Measurements from ENCODE around the gene PLXND1. TPM values are rescaled to one million over a fixed set of nuclear protein-coding genes. Genes with fewer than 3 reads are reported as not detected.

The PLXND1 gene
- total RNA-seq, 1 donor from 2014 or later, result 233 TPM

DNA sequence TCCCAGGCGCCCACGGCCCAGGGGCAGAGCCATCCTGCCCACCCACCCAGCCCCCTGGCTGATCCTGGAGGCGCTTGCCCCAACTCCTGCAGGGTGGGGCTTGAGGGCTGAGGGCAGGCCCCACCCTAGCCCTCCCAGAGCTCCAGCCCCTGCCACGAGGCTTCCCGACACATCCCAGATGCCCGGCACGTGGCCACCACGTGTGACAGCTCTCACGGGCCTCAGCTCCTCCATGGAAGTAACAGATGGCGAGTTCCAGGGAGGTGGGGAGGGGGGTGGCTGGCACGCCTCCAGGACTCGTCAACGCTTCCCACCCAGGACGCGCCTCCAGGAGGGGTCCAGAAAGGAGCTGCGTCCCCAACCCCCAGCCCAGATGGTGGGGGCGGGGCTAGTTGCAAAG, 29.1 kb downstream of the PLXND1 start:
- ATAC-seq, result peak in 1 of 2 donors; percentile 3
- intact Hi-C loops (cut with DNase I), result no loop called here
- Histone ChIP-seq H3K27me3 (ENCODE audit: low read depth) (no peaks in the 10 kb centered on the region), H3K27ac (peak overlapping the region; percentile 85), H3K9me3 (no peaks in the 10 kb centered on the region), H3K36me3 (peaks cover 92% of the 10 kb centered on the region), H3K4me3 (no peak overlapping the region), H3K4me1 (peaks cover 39% of the 10 kb centered on the region)
- TF ChIP-seq, protein P1, sequence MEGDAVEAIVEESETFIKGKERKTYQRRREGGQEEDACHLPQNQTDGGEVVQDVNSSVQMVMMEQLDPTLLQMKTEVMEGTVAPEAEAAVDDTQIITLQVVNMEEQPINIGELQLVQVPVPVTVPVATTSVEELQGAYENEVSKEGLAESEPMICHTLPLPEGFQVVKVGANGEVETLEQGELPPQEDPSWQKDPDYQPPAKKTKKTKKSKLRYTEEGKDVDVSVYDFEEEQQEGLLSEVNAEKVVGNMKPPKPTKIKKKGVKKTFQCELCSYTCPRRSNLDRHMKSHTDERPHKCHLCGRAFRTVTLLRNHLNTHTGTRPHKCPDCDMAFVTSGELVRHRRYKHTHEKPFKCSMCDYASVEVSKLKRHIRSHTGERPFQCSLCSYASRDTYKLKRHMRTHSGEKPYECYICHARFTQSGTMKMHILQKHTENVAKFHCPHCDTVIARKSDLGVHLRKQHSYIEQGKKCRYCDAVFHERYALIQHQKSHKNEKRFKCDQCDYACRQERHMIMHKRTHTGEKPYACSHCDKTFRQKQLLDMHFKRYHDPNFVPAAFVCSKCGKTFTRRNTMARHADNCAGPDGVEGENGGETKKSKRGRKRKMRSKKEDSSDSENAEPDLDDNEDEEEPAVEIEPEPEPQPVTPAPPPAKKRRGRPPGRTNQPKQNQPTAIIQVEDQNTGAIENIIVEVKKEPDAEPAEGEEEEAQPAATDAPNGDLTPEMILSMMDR (IDR thresholded peaks at IDR 0.05), result no peak
- DNase-seq, result no peak

DNA sequence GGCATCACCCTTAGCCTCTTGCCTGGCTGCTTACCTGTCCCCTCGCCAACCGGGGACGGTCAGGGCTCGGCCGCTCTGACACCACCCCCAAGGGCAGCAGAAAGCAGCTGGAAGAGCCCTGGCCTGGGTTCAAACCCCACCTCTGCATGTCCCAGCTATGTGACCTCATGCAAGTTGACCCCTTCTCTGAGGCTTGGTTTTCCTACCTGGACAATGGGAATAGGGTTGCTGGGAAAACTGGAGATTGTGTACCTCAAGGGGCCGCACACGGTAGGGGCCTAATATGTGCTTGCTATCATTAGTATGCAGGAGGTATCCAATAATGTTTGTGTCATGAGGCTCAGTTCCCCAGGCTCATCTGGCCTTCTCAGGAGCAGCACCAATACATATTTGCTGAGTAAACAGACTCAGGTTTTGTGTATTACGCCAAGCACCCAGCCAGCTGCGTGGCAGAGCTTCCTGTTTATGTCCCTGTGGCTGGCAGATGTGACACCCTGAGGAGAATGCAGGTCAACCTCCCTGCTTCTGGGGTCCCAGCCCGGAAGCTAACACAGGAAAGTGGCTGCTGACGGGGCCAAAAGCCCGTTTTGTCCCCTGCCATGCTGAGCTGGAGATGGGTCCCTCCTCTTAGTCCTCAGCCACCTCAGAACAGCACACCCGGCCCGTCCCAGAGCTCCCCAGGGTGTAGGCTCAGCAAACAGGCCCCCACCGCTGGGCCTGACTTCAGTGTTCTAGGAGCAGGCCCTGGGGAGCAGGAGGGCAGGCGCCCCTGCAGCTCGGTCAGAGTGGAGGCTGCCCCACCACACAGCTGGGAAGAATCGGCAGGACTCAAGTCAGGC, 29.7 kb downstream of the PLXND1 start:
- DNase-seq (peak; percentile 69), ATAC-seq (peak; percentile 43 to 55)
- intact Hi-C loops (cut with DNase I), result no loop called here
- Histone ChIP-seq H3K27ac (peak overlapping the region; percentile 85), H3K27me3 (ENCODE audit: low read depth) (no peaks in the 10 kb centered on the region), H3K36me3 (peaks cover 92% of the 10 kb centered on the region), H3K4me1 (peaks cover 39% of the 10 kb centered on the region), H3K9me3 (no peaks in the 10 kb centered on the region), H3K4me3 (no peak overlapping the region)
- TF ChIP-seq, protein P1 (IDR thresholded peaks at IDR 0.05), result no peak

DNA sequence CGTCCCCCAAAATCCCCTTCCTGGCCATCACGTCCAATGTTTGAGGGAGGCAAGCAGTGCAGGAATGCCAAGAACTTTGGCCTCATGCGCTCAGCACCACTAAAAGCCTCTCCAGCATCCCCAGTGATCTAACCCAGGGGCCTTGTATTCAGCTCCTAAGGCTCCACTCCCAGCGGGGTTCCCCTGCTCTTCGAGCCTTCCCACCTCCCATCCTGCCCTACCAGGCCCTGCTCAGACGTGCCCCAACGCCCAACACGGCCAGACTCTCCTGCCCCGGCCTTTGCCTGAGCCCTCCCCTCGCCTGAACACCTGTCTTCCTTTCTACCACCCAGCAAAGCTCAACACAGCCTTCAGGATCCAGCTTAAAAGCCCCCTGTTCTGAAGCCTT, 30.5 kb downstream of the PLXND1 start:
- Histone ChIP-seq H3K27ac (peak overlapping the region; percentile 85), H3K4me3 (no peak overlapping the region), H3K27me3 (ENCODE audit: low read depth) (no peaks in the 10 kb centered on the region), H3K36me3 (peaks cover 92% of the 10 kb centered on the region), H3K4me1 (peaks cover 39% of the 10 kb centered on the region), H3K9me3 (no peaks in the 10 kb centered on the region)
- no peak for ATAC-seq
- DNase-seq, result no peak
- TF ChIP-seq, protein P1 (IDR thresholded peaks at IDR 0.05), result no peak
- intact Hi-C loops (cut with DNase I), result no loop called here

DNA sequence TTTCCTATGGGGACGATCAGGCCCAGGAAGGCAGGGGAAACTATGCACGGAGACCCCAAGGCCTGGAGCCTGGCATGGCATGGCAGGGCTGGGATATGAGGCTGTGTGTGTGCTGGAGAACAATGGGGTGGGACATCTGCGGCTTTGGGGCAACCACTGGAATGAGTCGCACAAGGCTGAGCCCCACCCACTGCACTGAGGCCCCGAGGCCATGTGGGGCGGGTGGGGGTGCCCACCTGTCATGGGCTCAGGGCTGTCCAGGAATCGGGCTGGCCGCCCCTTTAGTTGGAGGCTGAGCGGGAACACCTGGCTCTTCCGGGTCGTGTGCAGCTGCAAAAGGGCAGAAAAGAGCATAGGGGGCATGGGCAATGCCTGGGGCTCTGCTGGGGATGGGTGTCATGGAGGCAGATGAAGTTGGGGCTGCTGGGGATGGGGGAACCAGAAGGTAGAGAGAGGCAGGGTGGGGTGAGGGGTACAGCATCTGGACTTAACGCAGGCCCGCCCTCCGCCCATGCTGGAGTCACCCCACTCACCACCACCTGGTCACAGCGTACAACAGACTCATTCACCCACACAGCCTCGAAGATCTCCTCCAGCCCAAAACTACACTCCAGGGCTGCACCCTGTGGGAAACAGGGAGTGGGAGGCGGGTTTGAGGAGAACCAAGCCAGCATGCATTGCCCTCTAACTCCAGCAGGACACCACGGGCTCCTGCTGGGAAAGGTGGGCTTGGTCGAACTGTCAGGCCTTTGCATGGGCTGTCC, 31.1 kb downstream of the PLXND1 start:
- H3K4me3 ChIP-seq, result no peak overlapping the region
- no peaks in the 10 kb centered on the region for H3K27me3 ChIP-seq (ENCODE audit: low read depth)
- peaks cover 92% of the 10 kb centered on the region for H3K36me3 ChIP-seq
- DNase-seq, result no peak
- ATAC-seq, result no peak
- peak overlapping the region; percentile 85 for H3K27ac ChIP-seq
- TF ChIP-seq, protein P1 (IDR thresholded peaks at IDR 0.05), result no peak
- intact Hi-C loops (cut with DNase I), result no loop called here
- H3K4me1 ChIP-seq, result peaks cover 39% of the 10 kb centered on the region
- no peaks in the 10 kb centered on the region for H3K9me3 ChIP-seq

DNA sequence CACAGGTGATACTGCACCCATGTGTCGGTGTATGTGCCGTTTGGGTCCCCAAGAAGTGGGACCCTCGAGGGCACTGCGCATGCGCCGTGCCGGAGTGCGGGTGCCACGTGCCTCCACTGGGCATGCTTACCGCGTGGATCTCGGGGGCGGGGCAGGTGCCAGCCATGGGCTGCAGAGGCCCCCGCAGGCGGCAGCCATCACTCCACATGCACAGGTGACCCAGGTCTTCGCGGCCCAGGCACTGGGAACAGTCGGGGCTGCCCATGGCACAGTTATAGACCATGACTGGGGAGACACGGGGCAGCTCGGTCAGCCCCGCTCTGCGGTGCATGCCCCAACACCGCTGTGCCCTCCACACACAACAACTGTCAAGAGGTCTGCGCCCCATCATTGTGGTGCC, 32.3 kb downstream of the PLXND1 start:
- H3K4me1 ChIP-seq, result peaks cover 32% of the 10 kb centered on the region
- no peak overlapping the region for H3K4me3 ChIP-seq
- H3K36me3 ChIP-seq, result peaks cover 93% of the 10 kb centered on the region
- H3K27me3 ChIP-seq (ENCODE audit: low read depth), result no peaks in the 10 kb centered on the region
- ATAC-seq (no peak), DNase-seq (no peak)
- H3K9me3 ChIP-seq, result no peaks in the 10 kb centered on the region
- TF ChIP-seq, protein P1 (IDR thresholded peaks at IDR 0.05), result no peak
- no peak overlapping the region for H3K27ac ChIP-seq
- intact Hi-C loops (cut with DNase I), result no loop called here

Data from lower lobe of right lung (tissue), 2 donors.